K562 (cell line): ENCODE measurements around the gene NFIL3. TPM values are rescaled to one million over a fixed set of nuclear protein-coding genes. Genes with fewer than 3 reads are reported as not detected.
A peak's percentile ranks its signal among the peaks of the same experiment; 100 is the strongest.

Experiments
- ATF3 ChIP-seq, 2 experiments: fragments of 450-650 bp in 1 of 2; sonication (generic) in 1 of 2; formaldehyde crosslinking in 1 of 2; IDR thresholded peaks in 1 of 2; conservative IDR thresholded peaks in 1 of 2; 2 replicates each; pipeline versions ENCODE4 v1.6.1 to v1.8.1; 2016 to 2023; ENCODE audit warnings: mild to moderate bottlenecking in 2 of 2, moderate library complexity in 2 of 2, inconsistent platforms in 1 of 2, missing genetic modification reagents in 1 of 2
- ESRRA ChIP-seq: fragments of 450-650 bp; IDR thresholded peaks from 2 replicates; pipeline ENCODE4 v1.6.1; 2014; ENCODE audit warnings: low read depth, mild to moderate bottlenecking, moderate library complexity, borderline replicate concordance
- IRF9 ChIP-seq: fragments of 450-650 bp; IDR thresholded peaks from 2 replicates; pipeline ENCODE4 v1.6.1; 2016; ENCODE audit warnings: missing biosample characterization, missing genetic modification characterization
- NBN ChIP-seq: fragments of 450-650 bp; IDR thresholded peaks from 2 replicates; pipeline ENCODE4 v1.6.1; 2016; ENCODE audit warnings: low read depth, mild to moderate bottlenecking
- NFRKB ChIP-seq: fragments of 450-650 bp; IDR thresholded peaks from 2 replicates; pipeline ENCODE4 v1.6.1; 2016; ENCODE audit warnings: low read depth
- NR2C2 ChIP-seq, 2 experiments: fragments of 200-800 bp in 1 of 2; sonication (Bioruptor generic) in 1 of 2; sonication (generic) in 1 of 2; formaldehyde crosslinking in 1 of 2; IDR thresholded peaks; 2 replicates each; pipeline versions ENCODE4 v1.6.1 to v1.8.0; 2016 to 2022; ENCODE audit warnings: mild to moderate bottlenecking in 1 of 2, missing compliant biosample characterization in 1 of 2, missing genetic modification characterization in 1 of 2, missing genetic modification reagents in 1 of 2
- RBFOX2 ChIP-seq: fragments of 200-400 bp; formaldehyde crosslinking; IDR thresholded peaks from 2 replicates; pipeline ENCODE4 v1.6.1; 2017; ENCODE audit warnings: low read depth, mild to moderate bottlenecking, low read length, moderate library complexity
- SIN3A ChIP-seq, 2 experiments: fragments of 150-350 bp in 1 of 2; IDR thresholded peaks; 2 replicates each; pipeline ENCODE4 v1.6.1; 2011 to 2016; ENCODE audit warnings: borderline replicate concordance in 2 of 2, low read depth in 2 of 2, low read length in 2 of 2, mild to moderate bottlenecking in 2 of 2, moderate library complexity in 2 of 2; ENCODE audit not compliant: control insufficient read depth in 1 of 2
- TBL1XR1 ChIP-seq, 2 experiments: IDR thresholded peaks; 2 replicates each; pipeline ENCODE4 v1.6.1; 2012; ENCODE audit warnings: improper control_type of control experiment in 2 of 2, low read length in 2 of 2, mild to moderate bottlenecking in 1 of 2
- ZC3H4 ChIP-seq: sonication (generic); formaldehyde crosslinking; IDR thresholded peaks from 2 replicates; pipeline ENCODE4 v1.9.0; 2021; ENCODE audit warnings: missing genetic modification reagents, borderline replicate concordance
- ZEB2 ChIP-seq: fragments of 450-650 bp; IDR thresholded peaks from 2 replicates; pipeline ENCODE4 v1.6.1; 2016
- ZNF395 ChIP-seq: fragments of 200-800 bp; sonication (Bioruptor generic); IDR thresholded peaks from 2 replicates; pipeline ENCODE4 v1.6.1; 2017; ENCODE audit warnings: missing genetic modification characterization, missing compliant biosample characterization
- ZNF695 ChIP-seq: fragments of 450-650 bp; formaldehyde crosslinking; IDR thresholded peaks from 2 replicates; pipeline ENCODE4 v1.4.0; 2020; ENCODE audit warnings: mild to moderate bottlenecking, moderate library complexity
- polyA plus RNA-seq, 8 experiments: library from polyadenylated mRNA; depleted of rRNA in 4 of 8; stranded (reverse) in 5 of 8; unstranded in 3 of 8; fragments of >200 nt; fragmentation: Nextera tagmentation in 2 of 8; fragmentation: Illumina TruSeq in 1 of 8; extraction: Ambion mirVana in 2 of 8; extraction: Trizol in 1 of 8; gene quantifications; 2 replicates each; pipeline versions ENCODE4 v1.2.1 to v1.2.3, GENCODE V29; 2011 to 2014; ENCODE audit warnings: inconsistent platforms in 1 of 8, missing spikeins in 1 of 8
- total RNA-seq, 7 experiments: library from RNA; depleted of rRNA in 6 of 7; stranded (reverse); fragments of >200 nt in 6 of 7; fragmentation: Illumina TruSeq in 2 of 7; extraction: Trizol in 2 of 7; gene quantifications; 2 replicates each; pipeline versions ENCODE4 v1.2.1 to v1.2.3, GENCODE V29; 2011 to 2021; ENCODE audit warnings: low replicate concordance in 1 of 7
- TF ChIP-seq, protein P1 (sequence below): IDR thresholded peaks from 2 replicates; pipeline ENCODE4 v1.6.1; 2012; ENCODE audit warnings: low read depth, low read length, improper control_type of control experiment, borderline replicate concordance
- TF ChIP-seq, protein P2 (sequence below): IDR thresholded peaks from 2 replicates; pipeline ENCODE4 v1.6.1; 2014; ENCODE audit warnings: antibody characterized with exemption

The NFIL3 gene
- total and polyA plus RNA-seq, 9 of the 15 experiments (the other 6 are each of a cell fraction or from before 2014, with no cell fraction given), result 3.2 to 16.1 (median 9.3) TPM

DNA sequence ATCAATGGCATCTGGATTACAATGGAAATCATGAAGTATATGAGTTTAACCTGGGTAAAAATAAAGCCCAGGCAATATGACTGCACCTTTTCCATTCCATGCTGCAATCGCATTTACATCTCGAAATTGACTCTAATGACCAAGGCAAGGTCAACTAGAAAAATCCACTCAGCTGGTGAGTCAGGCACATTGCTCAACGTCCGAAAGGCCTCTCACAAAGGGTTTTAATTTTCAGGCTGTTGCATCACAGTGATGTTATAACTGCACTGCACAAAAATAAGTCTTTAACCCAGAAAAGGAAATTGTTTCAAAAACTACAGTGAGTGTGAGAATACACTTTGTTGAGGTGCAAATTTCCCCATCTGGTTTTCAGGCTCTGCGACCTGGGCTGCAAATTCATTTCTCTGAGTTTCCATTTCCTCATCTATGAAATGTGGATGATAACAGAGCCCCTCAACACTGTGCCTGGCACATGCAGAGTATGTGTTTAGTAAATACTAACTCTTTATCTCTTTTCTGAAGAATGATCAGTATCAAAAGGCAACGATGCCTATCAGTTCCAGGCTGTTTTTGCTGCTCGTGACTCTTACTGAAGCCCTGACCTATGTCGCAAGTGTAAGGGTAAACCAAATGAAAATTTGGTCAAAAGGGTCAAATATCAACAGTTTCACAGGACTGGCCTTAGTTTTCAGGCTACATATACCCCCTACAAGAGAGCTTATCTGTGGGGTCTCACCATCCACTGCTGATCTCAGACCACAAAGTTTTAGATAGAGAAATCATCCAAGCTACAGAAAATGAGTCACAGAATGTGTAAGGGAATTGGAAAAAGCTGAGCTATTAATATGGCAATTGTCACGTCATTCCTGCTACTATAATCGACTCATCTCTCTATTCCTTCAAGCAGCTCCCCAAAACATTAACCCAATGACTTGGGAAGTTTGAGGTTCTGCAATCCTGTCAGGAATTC, 4.1 kb downstream of the NFIL3 start (continued):
- TF ChIP-seq ZC3H4 (no peak), ZNF395 (CRISPR knock-in tag) (peak; percentile 86), NR2C2 (CRISPR knock-in tag; IDR thresholded peaks at IDR 0.05) (no peak), NR2C2 (tag; IDR thresholded peaks at IDR 0.05) (peak; percentile 85), RBFOX2 (peak; percentile 11), IRF9 (tag) (peak; percentile 94), ESRRA (peak; percentile 87), NBN (0 out of 2 replicates have a peak, but pooled peaks have one; percentile 71), ZNF695 (CRISPR knock-in tag) (no peak), SIN3A (IDR thresholded peaks at IDR 0.05; ENCODE audit: borderline replicate concordance in 2 of 2, control insufficient read depth in 1 of 2, low read depth in 2 of 2, low read length in 2 of 2) (no peak), ZEB2 (peak; percentile 72), NFRKB (peak; percentile 71; the same call in 1 of the 2 replicates), TBL1XR1 (IDR thresholded peaks at IDR 0.05; ENCODE audit: low read length in 2 of 2) (peak in 1 of 2 experiments; percentile 74; a peak in 2 of 4 replicates), ATF3 (IDR thresholded peaks at IDR 0.05) (peak; percentile 98), ATF3 (CRISPR knock-in tag; conservative IDR thresholded peaks at IDR 0.05) (peak; percentile 68; the same call in 1 of the 2 replicates)
- TF ChIP-seq, protein P1, sequence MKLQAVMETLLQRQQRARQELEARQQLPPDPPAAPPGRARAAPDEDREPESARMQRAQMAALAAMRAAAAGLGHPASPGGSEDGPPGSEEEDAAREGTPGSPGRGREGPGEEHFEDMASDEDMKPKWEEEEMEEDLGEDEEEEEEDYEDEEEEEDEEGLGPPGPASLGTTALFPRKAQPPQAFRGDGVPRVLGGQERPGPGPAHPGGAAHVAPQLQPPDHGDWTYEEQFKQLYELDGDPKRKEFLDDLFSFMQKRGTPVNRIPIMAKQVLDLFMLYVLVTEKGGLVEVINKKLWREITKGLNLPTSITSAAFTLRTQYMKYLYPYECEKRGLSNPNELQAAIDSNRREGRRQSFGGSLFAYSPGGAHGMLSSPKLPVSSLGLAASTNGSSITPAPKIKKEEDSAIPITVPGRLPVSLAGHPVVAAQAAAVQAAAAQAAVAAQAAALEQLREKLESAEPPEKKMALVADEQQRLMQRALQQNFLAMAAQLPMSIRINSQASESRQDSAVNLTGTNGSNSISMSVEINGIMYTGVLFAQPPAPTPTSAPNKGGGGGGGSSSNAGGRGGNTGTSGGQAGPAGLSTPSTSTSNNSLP, result no peak
- TF ChIP-seq, protein P2, sequence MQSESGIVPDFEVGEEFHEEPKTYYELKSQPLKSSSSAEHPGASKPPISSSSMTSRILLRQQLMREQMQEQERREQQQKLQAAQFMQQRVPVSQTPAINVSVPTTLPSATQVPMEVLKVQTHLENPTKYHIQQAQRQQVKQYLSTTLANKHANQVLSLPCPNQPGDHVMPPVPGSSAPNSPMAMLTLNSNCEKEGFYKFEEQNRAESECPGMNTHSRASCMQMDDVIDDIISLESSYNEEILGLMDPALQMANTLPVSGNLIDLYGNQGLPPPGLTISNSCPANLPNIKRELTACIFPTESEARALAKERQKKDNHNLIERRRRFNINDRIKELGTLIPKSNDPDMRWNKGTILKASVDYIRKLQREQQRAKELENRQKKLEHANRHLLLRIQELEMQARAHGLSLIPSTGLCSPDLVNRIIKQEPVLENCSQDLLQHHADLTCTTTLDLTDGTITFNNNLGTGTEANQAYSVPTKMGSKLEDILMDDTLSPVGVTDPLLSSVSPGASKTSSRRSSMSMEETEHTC, result 0 out of 2 replicates have a peak, but pooled peaks have one; percentile 24
